Type B pancreatic cell (in vitro differentiated cells): Measurements from ENCODE around the gene NLGN1. TPM values are rescaled to one million over a fixed set of nuclear protein-coding genes. Genes with fewer than 3 reads are reported as not detected.

ENCODE experiments used
- DNase-seq: peaks from one replicate; pipeline ENCODE4 v3.0.0; 2021; ENCODE audit warnings: mixed read lengths; ENCODE audit not compliant: unreplicated experiment; ENCODE audit errors: extremely low spot score
- H3K27ac Mint-ChIP-seq: 2 replicates; pipeline ENCODE4 v1.8.0; 2021; ENCODE audit warnings: mild to moderate bottlenecking, mixed read lengths
- H3K27me3 Mint-ChIP-seq: 2 replicates; pipeline ENCODE4 v1.8.0; 2021; ENCODE audit warnings: mixed read lengths
- H3K36me3 Mint-ChIP-seq: 2 replicates; pipeline ENCODE4 v1.8.0; 2021; ENCODE audit warnings: mixed read lengths
- H3K4me1 Mint-ChIP-seq: one replicate; pipeline ENCODE4 v1.8.0; 2021; ENCODE audit warnings: mixed read lengths; ENCODE audit not compliant: unreplicated experiment
- H3K4me3 Mint-ChIP-seq: 2 replicates; pipeline ENCODE4 v1.8.0; 2021; ENCODE audit warnings: mild to moderate bottlenecking, mixed read lengths
- H3K9me3 Mint-ChIP-seq: 2 replicates; pipeline ENCODE4 v1.8.0; 2021; ENCODE audit warnings: mixed read lengths
- total RNA-seq: library from RNA; stranded (reverse); gene quantifications from 2 replicates; pipeline ENCODE4 v1.2.1, GENCODE V29; 2021; ENCODE audit warnings: low replicate concordance
- TF ChIP-seq, protein P1 (sequence below): fragments of 200-600 bp; sonication (generic); conservative IDR thresholded peaks from 2 replicates; pipeline ENCODE4 v1.5.0; 2021; ENCODE audit warnings: antibody characterized with exemption, mild to moderate bottlenecking

Gene NLGN1
- total RNA-seq, 1 donor from 2014 or later, result 12.6 TPM

DNA sequence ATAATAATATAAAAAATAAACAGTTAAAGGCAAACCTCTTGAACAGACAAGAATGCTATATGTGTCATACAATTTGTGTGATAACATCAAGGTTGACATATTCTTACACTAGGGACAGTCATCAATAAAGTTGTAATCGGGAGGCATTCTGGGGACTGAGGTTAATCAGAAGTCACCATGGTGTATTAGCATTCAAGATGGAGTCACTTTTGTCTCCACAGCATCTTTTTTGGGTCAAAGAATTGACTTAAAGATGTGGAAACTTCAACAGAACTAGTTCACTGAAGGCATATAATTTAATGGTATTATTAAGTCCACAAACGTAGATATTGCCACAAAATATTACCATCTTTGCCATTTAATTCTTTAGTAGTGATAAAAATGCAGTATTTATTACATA, 836.0 kb downstream of the NLGN1 start:
- no peak overlapping the region for H3K4me3 Mint-ChIP-seq
- H3K4me1 Mint-ChIP-seq, result no peaks in the 10 kb centered on the region
- H3K9me3 Mint-ChIP-seq, result no peaks in the 10 kb centered on the region
- no peak overlapping the region for H3K27ac Mint-ChIP-seq
- TF ChIP-seq, protein P1, sequence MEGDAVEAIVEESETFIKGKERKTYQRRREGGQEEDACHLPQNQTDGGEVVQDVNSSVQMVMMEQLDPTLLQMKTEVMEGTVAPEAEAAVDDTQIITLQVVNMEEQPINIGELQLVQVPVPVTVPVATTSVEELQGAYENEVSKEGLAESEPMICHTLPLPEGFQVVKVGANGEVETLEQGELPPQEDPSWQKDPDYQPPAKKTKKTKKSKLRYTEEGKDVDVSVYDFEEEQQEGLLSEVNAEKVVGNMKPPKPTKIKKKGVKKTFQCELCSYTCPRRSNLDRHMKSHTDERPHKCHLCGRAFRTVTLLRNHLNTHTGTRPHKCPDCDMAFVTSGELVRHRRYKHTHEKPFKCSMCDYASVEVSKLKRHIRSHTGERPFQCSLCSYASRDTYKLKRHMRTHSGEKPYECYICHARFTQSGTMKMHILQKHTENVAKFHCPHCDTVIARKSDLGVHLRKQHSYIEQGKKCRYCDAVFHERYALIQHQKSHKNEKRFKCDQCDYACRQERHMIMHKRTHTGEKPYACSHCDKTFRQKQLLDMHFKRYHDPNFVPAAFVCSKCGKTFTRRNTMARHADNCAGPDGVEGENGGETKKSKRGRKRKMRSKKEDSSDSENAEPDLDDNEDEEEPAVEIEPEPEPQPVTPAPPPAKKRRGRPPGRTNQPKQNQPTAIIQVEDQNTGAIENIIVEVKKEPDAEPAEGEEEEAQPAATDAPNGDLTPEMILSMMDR, result no peak
- DNase-seq, result no peak
- peaks cover 3% of the 10 kb centered on the region for H3K36me3 Mint-ChIP-seq
- H3K27me3 Mint-ChIP-seq, result no peaks in the 10 kb centered on the region

DNA sequence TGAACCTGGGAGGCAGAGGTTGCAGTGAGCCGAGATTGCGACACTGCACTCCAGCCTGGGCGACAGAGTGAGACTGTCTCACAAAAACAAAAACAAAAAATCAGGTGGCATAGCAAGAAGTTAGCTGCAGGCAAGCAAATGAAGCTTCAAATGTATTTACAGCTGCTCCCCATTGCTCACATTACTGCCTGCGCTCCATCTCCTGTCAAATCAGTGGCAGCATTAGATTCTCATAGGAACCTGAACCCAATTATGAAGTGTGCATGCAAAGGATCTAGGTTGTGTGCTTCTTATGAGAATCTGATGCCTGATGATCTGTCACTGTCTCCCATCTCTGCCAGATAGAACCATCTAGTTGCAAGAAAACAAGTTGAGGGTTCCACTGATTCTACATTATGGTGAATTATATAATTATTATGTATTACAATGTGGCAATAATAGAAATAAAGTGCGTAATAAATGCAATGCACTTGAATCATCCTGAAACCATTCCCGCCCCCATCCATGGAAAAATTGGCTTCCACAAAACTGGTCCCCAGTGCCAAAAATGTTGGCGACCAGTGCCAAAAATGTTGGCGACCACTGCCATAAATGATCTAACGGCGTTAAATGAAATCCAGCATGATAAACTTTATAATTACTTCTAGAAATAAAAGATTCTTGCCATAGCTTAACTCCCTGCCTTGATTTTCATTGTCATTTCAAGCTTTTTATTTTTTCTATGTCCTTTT, 844.9 kb downstream of the NLGN1 start:
- Mint-ChIP-seq H3K9me3 (no peaks in the 10 kb centered on the region), H3K4me3 (no peak overlapping the region), H3K36me3 (no peaks in the 10 kb centered on the region), H3K4me1 (peaks cover 8% of the 10 kb centered on the region), H3K27ac (no peak overlapping the region), H3K27me3 (no peaks in the 10 kb centered on the region)
- DNase-seq, result no peak
- TF ChIP-seq, protein P1, result no peak

DNA sequence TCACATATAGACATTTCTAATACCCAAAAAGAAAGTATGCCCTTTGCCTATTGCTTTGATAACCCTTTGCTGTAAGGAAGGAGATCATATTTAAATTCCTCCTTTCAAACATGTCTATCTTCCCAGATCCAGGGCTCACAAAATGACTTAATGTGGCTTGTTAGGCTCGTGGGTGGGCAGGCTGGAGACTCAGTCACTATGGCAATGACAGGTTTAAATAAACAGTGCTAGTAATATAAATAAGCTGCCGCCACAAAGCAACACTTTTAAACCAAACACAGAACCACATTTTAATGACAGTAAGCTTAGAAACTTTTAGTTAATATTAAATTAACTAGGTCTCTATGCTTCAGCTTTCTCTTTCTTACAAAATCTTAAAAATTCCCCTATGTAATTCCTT, 845.6 kb downstream of the NLGN1 start:
- no peaks in the 10 kb centered on the region for H3K36me3 Mint-ChIP-seq
- no peak overlapping the region for H3K27ac Mint-ChIP-seq
- TF ChIP-seq, protein P1, result no peak
- no peak overlapping the region for H3K4me3 Mint-ChIP-seq
- no peaks in the 10 kb centered on the region for H3K9me3 Mint-ChIP-seq
- H3K27me3 Mint-ChIP-seq, result no peaks in the 10 kb centered on the region
- DNase-seq, result no peak
- peaks cover 12% of the 10 kb centered on the region for H3K4me1 Mint-ChIP-seq

DNA sequence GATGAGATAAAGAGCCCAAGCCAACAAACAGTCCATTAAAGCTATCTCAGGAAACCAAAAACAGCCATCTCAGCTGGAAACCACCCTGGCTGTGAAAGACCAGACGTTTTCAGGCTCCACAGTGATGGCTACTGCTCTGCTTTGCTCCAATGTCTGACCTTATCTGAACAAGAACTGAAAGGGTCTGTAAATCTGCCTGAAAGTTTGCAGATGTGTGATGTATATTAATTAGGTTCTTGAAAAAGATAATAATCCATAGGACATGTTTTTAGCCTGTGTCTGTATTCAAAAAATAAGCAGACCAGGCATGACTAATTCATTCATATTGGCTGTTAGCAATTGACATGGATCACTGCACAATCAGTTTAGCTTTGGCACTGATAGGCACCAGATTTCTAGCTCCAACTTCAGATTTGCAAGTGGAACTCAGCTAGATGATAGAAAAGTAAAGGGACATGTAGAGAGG, 850.2 kb downstream of the NLGN1 start:
- Mint-ChIP-seq H3K36me3 (no peaks in the 10 kb centered on the region), H3K27ac (no peak overlapping the region), H3K27me3 (no peaks in the 10 kb centered on the region), H3K9me3 (no peaks in the 10 kb centered on the region), H3K4me1 (peaks cover 21% of the 10 kb centered on the region), H3K4me3 (no peak overlapping the region)
- TF ChIP-seq, protein P1, result no peak
- no peak for DNase-seq

DNA sequence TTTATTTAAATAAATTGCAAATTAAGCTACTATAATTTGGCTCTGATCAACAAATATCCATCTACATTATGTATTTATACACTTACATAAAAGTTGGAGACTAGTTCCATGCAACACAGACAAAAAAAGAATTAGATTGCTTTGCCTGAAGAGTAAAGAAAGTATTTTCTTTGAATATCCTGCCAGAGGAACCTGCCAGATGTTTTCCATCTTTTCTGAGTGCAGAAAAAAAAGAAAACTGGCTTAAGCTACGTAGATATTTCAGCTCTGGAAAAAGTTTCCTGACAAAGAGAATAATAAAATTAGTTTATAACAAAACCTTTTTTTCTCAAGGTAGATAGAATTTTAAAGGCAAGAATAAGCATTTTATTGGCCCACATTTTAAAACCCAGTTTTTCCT, 854.1 kb downstream of the NLGN1 start:
- DNase-seq, result no peak
- Mint-ChIP-seq H3K27me3 (no peaks in the 10 kb centered on the region), H3K4me3 (no peak overlapping the region), H3K4me1 (peaks cover 22% of the 10 kb centered on the region), H3K9me3 (no peaks in the 10 kb centered on the region), H3K36me3 (no peaks in the 10 kb centered on the region), H3K27ac (no peak overlapping the region)
- TF ChIP-seq, protein P1, result no peak
